Measurements from ENCODE around the gene PSIP1.

Gene PSIP1

GRCh38 chr9:15501803-15502202, 9.0 kb downstream of the PSIP1 start:
- 89 to 94% methylated on average over 3 of the region's 5 CpGs for WGBS, 2 experiments (ENCODE audit: insufficient coverage in 2 of 2)
- H3K27ac ChIP-seq (ENCODE audit: low read depth, low read length, severe bottlenecking) = no peak overlapping the region
- H3K36me3 ChIP-seq (ENCODE audit: control insufficient read depth, insufficient read depth, low read length) = peaks cover 80% of the 10 kb centered on the region
- no peak overlapping the region for H3K4me3 ChIP-seq (ENCODE audit: extremely low read depth, insufficient read depth, low read length, poor library complexity, severe bottlenecking)
- H3K4me1 ChIP-seq (ENCODE audit: control insufficient read depth, insufficient read depth, low read length, poor library complexity, severe bottlenecking) = no peaks in the 10 kb centered on the region
- H3K9me3 ChIP-seq (ENCODE audit: control insufficient read depth, low read length) = no peaks in the 10 kb centered on the region

- Histone ChIP-seq H3K36me3 (ENCODE audit: control insufficient read depth, insufficient read depth, low read length) (peaks cover 78% of the 10 kb centered on the region), H3K9me3 (ENCODE audit: control insufficient read depth, low read length) (no peaks in the 10 kb centered on the region), H3K27ac (ENCODE audit: low read depth, low read length, severe bottlenecking) (no peak overlapping the region), H3K4me3 (ENCODE audit: extremely low read depth, insufficient read depth, low read length, poor library complexity, severe bottlenecking) (no peak overlapping the region), H3K4me1 (ENCODE audit: control insufficient read depth, insufficient read depth, low read length, poor library complexity, severe bottlenecking) (no peaks in the 10 kb centered on the region)
- WGBS, 2 experiments (ENCODE audit: insufficient coverage in 2 of 2) = 93 to 94% methylated on average over 2 to 5 of the region's 6 CpGs
Measured at GRCh38 chr9:15501179-15501578, 9.6 kb downstream of the PSIP1 start.

GRCh38 chr9:15499139-15499538, 11.6 kb downstream of the PSIP1 start:
- Histone ChIP-seq H3K4me3 (ENCODE audit: extremely low read depth, insufficient read depth, low read length, poor library complexity, severe bottlenecking) (no peak overlapping the region), H3K27ac (ENCODE audit: low read depth, low read length, severe bottlenecking) (peak overlapping the region; percentile 13), H3K36me3 (ENCODE audit: control insufficient read depth, insufficient read depth, low read length) (peaks cover 69% of the 10 kb centered on the region), H3K4me1 (ENCODE audit: control insufficient read depth, insufficient read depth, low read length, poor library complexity, severe bottlenecking) (no peaks in the 10 kb centered on the region), H3K9me3 (ENCODE audit: control insufficient read depth, low read length) (no peaks in the 10 kb centered on the region)
- WGBS, 2 experiments (ENCODE audit: insufficient coverage in 2 of 2) = 100% methylated on average over 1 of the region's 2 CpGs; no CpG with 5 or more reads in 1 of the 2 experiments

- WGBS, 2 experiments (ENCODE audit: insufficient coverage in 2 of 2) = 94 to 97% methylated on average over 5 to 11 of the region's 13 CpGs
- peaks cover 68% of the 10 kb centered on the region for H3K36me3 ChIP-seq (ENCODE audit: control insufficient read depth, insufficient read depth, low read length)
- no peak overlapping the region for H3K4me3 ChIP-seq (ENCODE audit: extremely low read depth, insufficient read depth, low read length, poor library complexity, severe bottlenecking)
- no peak overlapping the region for H3K27ac ChIP-seq (ENCODE audit: low read depth, low read length, severe bottlenecking)
- no peaks in the 10 kb centered on the region for H3K9me3 ChIP-seq (ENCODE audit: control insufficient read depth, low read length)
- no peaks in the 10 kb centered on the region for H3K4me1 ChIP-seq (ENCODE audit: control insufficient read depth, insufficient read depth, low read length, poor library complexity, severe bottlenecking)
Measured at GRCh38 chr9:15498246-15498995, 12.3 kb downstream of the PSIP1 start.

- 96 to 98% methylated on average over 8 to 9 of the region's 13 CpGs for WGBS, 2 experiments (ENCODE audit: insufficient coverage in 2 of 2)
Measured at GRCh38 chr9:15492485-15493150, 18.2 kb downstream of the PSIP1 start.

GRCh38 chr9:15491950-15492349, 18.8 kb downstream of the PSIP1 start:
- Histone ChIP-seq H3K4me3 (ENCODE audit: extremely low read depth, insufficient read depth, low read length, poor library complexity, severe bottlenecking) (no peak overlapping the region), H3K4me1 (ENCODE audit: control insufficient read depth, insufficient read depth, low read length, poor library complexity, severe bottlenecking) (no peaks in the 10 kb centered on the region), H3K27ac (ENCODE audit: low read depth, low read length, severe bottlenecking) (no peak overlapping the region), H3K36me3 (ENCODE audit: control insufficient read depth, insufficient read depth, low read length) (peaks cover 55% of the 10 kb centered on the region), H3K9me3 (ENCODE audit: control insufficient read depth, low read length) (peaks cover 9% of the 10 kb centered on the region)
- WGBS, 2 experiments (ENCODE audit: insufficient coverage in 2 of 2) = no CpG with 5 or more reads among the region's 1 CpG

More at GRCh38 chr9:15492485-15493150, 18.2 kb downstream of the PSIP1 start:
- Histone ChIP-seq H3K4me3 (ENCODE audit: extremely low read depth, insufficient read depth, low read length, poor library complexity, severe bottlenecking) (no peak overlapping the region), H3K9me3 (ENCODE audit: control insufficient read depth, low read length) (peaks cover 9% of the 10 kb centered on the region), H3K27ac (ENCODE audit: low read depth, low read length, severe bottlenecking) (no peak overlapping the region), H3K4me1 (ENCODE audit: control insufficient read depth, insufficient read depth, low read length, poor library complexity, severe bottlenecking) (no peaks in the 10 kb centered on the region), H3K36me3 (ENCODE audit: control insufficient read depth, insufficient read depth, low read length) (peaks cover 58% of the 10 kb centered on the region)

- no peaks in the 10 kb centered on the region for H3K4me1 ChIP-seq (ENCODE audit: control insufficient read depth, insufficient read depth, low read length, poor library complexity, severe bottlenecking)
- H3K27ac ChIP-seq (ENCODE audit: low read depth, low read length, severe bottlenecking) = no peak overlapping the region
- H3K9me3 ChIP-seq (ENCODE audit: control insufficient read depth, low read length) = no peaks in the 10 kb centered on the region
- H3K36me3 ChIP-seq (ENCODE audit: control insufficient read depth, insufficient read depth, low read length) = peaks cover 53% of the 10 kb centered on the region
- no peak overlapping the region for H3K4me3 ChIP-seq (ENCODE audit: extremely low read depth, insufficient read depth, low read length, poor library complexity, severe bottlenecking)
- 60 to 80% methylated on average over 1 of the region's 2 CpGs for WGBS, 2 experiments (ENCODE audit: insufficient coverage in 2 of 2)
Measured at GRCh38 chr9:15485836-15486666, 24.7 kb downstream of the PSIP1 start.

GRCh38 chr9:15484802-15485201, 26.0 kb downstream of the PSIP1 start:
- H3K36me3 ChIP-seq (ENCODE audit: control insufficient read depth, insufficient read depth, low read length) = peaks cover 49% of the 10 kb centered on the region
- no peak overlapping the region for H3K27ac ChIP-seq (ENCODE audit: low read depth, low read length, severe bottlenecking)
- no peaks in the 10 kb centered on the region for H3K4me1 ChIP-seq (ENCODE audit: control insufficient read depth, insufficient read depth, low read length, poor library complexity, severe bottlenecking)
- no peak overlapping the region for H3K4me3 ChIP-seq (ENCODE audit: extremely low read depth, insufficient read depth, low read length, poor library complexity, severe bottlenecking)
- H3K9me3 ChIP-seq (ENCODE audit: control insufficient read depth, low read length) = no peaks in the 10 kb centered on the region
- WGBS, 2 experiments (ENCODE audit: insufficient coverage in 2 of 2) = 100% methylated on average over 2 of the region's 6 CpGs; no CpG with 5 or more reads in 1 of the 2 experiments

GRCh38 chr9:15482146-15482545, 28.6 kb downstream of the PSIP1 start:
- Histone ChIP-seq H3K36me3 (ENCODE audit: control insufficient read depth, insufficient read depth, low read length) (peaks cover 45% of the 10 kb centered on the region), H3K4me3 (ENCODE audit: extremely low read depth, insufficient read depth, low read length, poor library complexity, severe bottlenecking) (no peak overlapping the region), H3K27ac (ENCODE audit: low read depth, low read length, severe bottlenecking) (no peak overlapping the region), H3K4me1 (ENCODE audit: control insufficient read depth, insufficient read depth, low read length, poor library complexity, severe bottlenecking) (no peaks in the 10 kb centered on the region), H3K9me3 (ENCODE audit: control insufficient read depth, low read length) (no peaks in the 10 kb centered on the region)
- no CpG with 5 or more reads among the region's 1 CpG for WGBS, 2 experiments (ENCODE audit: insufficient coverage in 2 of 2)

GRCh38 chr9:15480028-15480427, 30.7 kb downstream of the PSIP1 start:
- Histone ChIP-seq H3K27ac (ENCODE audit: low read depth, low read length, severe bottlenecking) (no peak overlapping the region), H3K36me3 (ENCODE audit: control insufficient read depth, insufficient read depth, low read length) (peaks cover 48% of the 10 kb centered on the region), H3K9me3 (ENCODE audit: control insufficient read depth, low read length) (no peaks in the 10 kb centered on the region), H3K4me1 (ENCODE audit: control insufficient read depth, insufficient read depth, low read length, poor library complexity, severe bottlenecking) (no peaks in the 10 kb centered on the region), H3K4me3 (ENCODE audit: extremely low read depth, insufficient read depth, low read length, poor library complexity, severe bottlenecking) (no peak overlapping the region)
- WGBS, 2 experiments (ENCODE audit: insufficient coverage in 2 of 2) = 100% methylated on average over 1 of the region's 1 CpG; no CpG with 5 or more reads in 1 of the 2 experiments
